HepG2 (cell line): ENCODE results near the gene CBFA2T2. TPM values are rescaled to one million over a fixed set of nuclear protein-coding genes. Genes with fewer than 3 reads are reported as not detected.

Experiments
- DR1 ChIP-seq: sonication (generic); formaldehyde crosslinking; IDR thresholded peaks from 2 replicates; pipeline ENCODE4 v1.8.0; 2021; ENCODE audit warnings: mild to moderate bottlenecking, missing genetic modification reagents, inconsistent platforms
- EHMT2 ChIP-seq: fragments of 200-600 bp; sonication (generic); IDR thresholded peaks from 2 replicates; pipeline ENCODE4 v1.7.0; 2017; ENCODE audit warnings: antibody characterized with exemption, low read depth, low read length, borderline replicate concordance
- ELF4 ChIP-seq: sonication (generic); formaldehyde crosslinking; IDR thresholded peaks from 2 replicates; pipeline ENCODE4 v1.5.0; 2020; ENCODE audit warnings: missing genetic modification reagents, mild to moderate bottlenecking, moderate library complexity, borderline replicate concordance
- ETV5 ChIP-seq: IDR thresholded peaks from 2 replicates; pipeline ENCODE4 v1.6.1; 2018; ENCODE audit warnings: missing biosample characterization, missing genetic modification reagents, inconsistent platforms, borderline replicate concordance
- FOXM1 ChIP-seq: sonication (generic); formaldehyde crosslinking; IDR thresholded peaks from 2 replicates; pipeline ENCODE4 v1.5.0; 2020; ENCODE audit warnings: missing genetic modification reagents
- HOMEZ ChIP-seq: IDR thresholded peaks from 2 replicates; pipeline ENCODE4 v1.6.1; 2016; ENCODE audit warnings: low read depth
- MNT ChIP-seq: fragments of 450-650 bp; IDR thresholded peaks from 2 replicates; pipeline ENCODE4 v1.6.1; 2016
- MZF1 ChIP-seq: sonication (generic); formaldehyde crosslinking; IDR thresholded peaks from 2 replicates; pipeline ENCODE4 v1.8.1; 2023; ENCODE audit warnings: mild to moderate bottlenecking, missing genetic modification reagents, borderline replicate concordance
- NCOA5 ChIP-seq: sonication (generic); formaldehyde crosslinking; IDR thresholded peaks from 2 replicates; pipeline ENCODE4 v1.4.0; 2020; ENCODE audit warnings: missing genetic modification reagents
- NONO ChIP-seq, 2 experiments: fragments of 450-650 bp in 1 of 2; sonication (generic) in 1 of 2; formaldehyde crosslinking in 1 of 2; IDR thresholded peaks in 1 of 2; conservative IDR thresholded peaks in 1 of 2; 2 replicates each; pipeline versions ENCODE4 v1.6.1 to v1.8.0; 2017 to 2022; ENCODE audit warnings: mild to moderate bottlenecking in 1 of 2, missing genetic modification reagents in 1 of 2, moderate library complexity in 1 of 2
- PRPF4 ChIP-seq: fragments of 200-400 bp; formaldehyde crosslinking; IDR thresholded peaks from 2 replicates; pipeline ENCODE4 v1.6.1; 2016; ENCODE audit warnings: low read length, low read depth; ENCODE audit not compliant: poor library complexity, severe bottlenecking
- SOX6 ChIP-seq, 2 experiments: fragments of 450-650 bp in 1 of 2; sonication (generic) in 1 of 2; formaldehyde crosslinking in 1 of 2; IDR thresholded peaks; 2 replicates each; pipeline versions ENCODE4 v1.4.0 to v1.6.1; 2017 to 2020; ENCODE audit warnings: antibody characterized with exemption in 1 of 2, mild to moderate bottlenecking in 1 of 2, missing genetic modification reagents in 1 of 2
- TARDBP ChIP-seq: sonication (generic); formaldehyde crosslinking; IDR thresholded peaks from 2 replicates; pipeline ENCODE4 v1.8.0; 2022; ENCODE audit warnings: mild to moderate bottlenecking, missing genetic modification reagents
- TBX3 ChIP-seq: fragments of 450-650 bp; IDR thresholded peaks from 2 replicates; pipeline ENCODE4 v1.6.1; 2017; ENCODE audit warnings: antibody characterized with exemption, mild to moderate bottlenecking, inconsistent platforms, borderline replicate concordance
- TCF12 ChIP-seq, 2 experiments: fragments of 450-650 bp in 1 of 2; sonication (generic) in 1 of 2; formaldehyde crosslinking in 1 of 2; IDR thresholded peaks; 2 replicates each; pipeline versions ENCODE4 v1.6.1 to v1.8.0; 2017 to 2022; ENCODE audit warnings: antibody characterized with exemption in 1 of 2, mild to moderate bottlenecking in 1 of 2, missing genetic modification reagents in 1 of 2, moderate library complexity in 1 of 2
- ZBTB25 ChIP-seq: IDR thresholded peaks from 2 replicates; pipeline ENCODE4 v1.6.1; 2018; ENCODE audit warnings: missing genetic modification reagents
- ZBTB8A ChIP-seq: sonication (generic); formaldehyde crosslinking; IDR thresholded peaks from 2 replicates; pipeline ENCODE4 v1.4.0; 2020; ENCODE audit warnings: mild to moderate bottlenecking, low read depth, missing genetic modification reagents, borderline replicate concordance
- ZFYVE20 ChIP-seq: sonication (generic); formaldehyde crosslinking; IDR thresholded peaks from 2 replicates; pipeline ENCODE4 v1.8.0; 2023; ENCODE audit warnings: low read depth, mild to moderate bottlenecking, moderate library complexity, missing genetic modification reagents, borderline replicate concordance
- ZNF207 ChIP-seq: fragments of 450-650 bp; IDR thresholded peaks from 2 replicates; pipeline ENCODE4 v1.6.1; 2016; ENCODE audit warnings: antibody characterized with exemption, borderline replicate concordance
- ZNF30 ChIP-seq: sonication (generic); formaldehyde crosslinking; IDR thresholded peaks from 2 replicates; pipeline ENCODE4 v1.5.0; 2020; ENCODE audit warnings: mild to moderate bottlenecking, missing genetic modification reagents
- ZNF670 ChIP-seq: sonication (generic); formaldehyde crosslinking; IDR thresholded peaks from 2 replicates; pipeline ENCODE4 v1.8.0; 2022; ENCODE audit warnings: mild to moderate bottlenecking, missing genetic modification reagents, borderline replicate concordance
- ZNF746 ChIP-seq: sonication (generic); formaldehyde crosslinking; IDR thresholded peaks from 2 replicates; pipeline ENCODE4 v1.8.0; 2022; ENCODE audit warnings: mild to moderate bottlenecking, missing genetic modification reagents
- ZNF782 ChIP-seq: sonication (generic); formaldehyde crosslinking; IDR thresholded peaks from 2 replicates; pipeline ENCODE4 v1.4.0; 2020; ENCODE audit warnings: missing genetic modification reagents, mild to moderate bottlenecking, borderline replicate concordance
- polyA plus RNA-seq, 8 experiments: library from polyadenylated mRNA; depleted of rRNA in 3 of 8; stranded (reverse) in 7 of 8; unstranded in 1 of 8; fragments of >200 nt; fragmentation: Illumina TruSeq in 4 of 8; extraction: Trizol in 4 of 8; gene quantifications; 2 replicates each; pipeline versions ENCODE4 v1.2.1 to v1.2.3, GENCODE V29; 2011 to 2016; ENCODE audit warnings: low read depth in 4 of 8, missing spikeins in 1 of 8, mixed read lengths in 1 of 8; ENCODE audit not compliant: insufficient read depth in 1 of 8
- total RNA-seq, 5 experiments: library from RNA; depleted of rRNA; stranded (reverse); fragments of >200 nt; fragmentation: Illumina TruSeq; extraction: Trizol; gene quantifications; 2 replicates each; pipeline ENCODE4 v1.2.3, GENCODE V29; 2016; ENCODE audit warnings: low read depth in 1 of 5

The CBFA2T2 gene
- total and polyA plus RNA-seq, 2 of the 13 experiments (the other 11 are each of a cell fraction or from before 2014, with no cell fraction given), result 6.3 to 21.2 TPM

GRCh38 chr20:33686100-33686983 is 196.4 kb downstream of the CBFA2T2 start, which contains the start of gene E2F1 (continued):
- TF ChIP-seq ZBTB25 (CRISPR knock-in tag) (peak; percentile 79; the same call in 1 of the 2 replicates), TCF12 (IDR thresholded peaks at IDR 0.05) (no peak), TCF12 (CRISPR knock-in tag; IDR thresholded peaks at IDR 0.05) (peak; percentile 23; the same call in 1 of the 2 replicates), ETV5 (CRISPR knock-in tag) (peak; percentile 69), ZNF30 (no peak), ZBTB8A (no peak), NONO (IDR thresholded peaks at IDR 0.05) (no peak), NONO (CRISPR knock-in tag; conservative IDR thresholded peaks at IDR 0.05) (peak; percentile 75; the same call in 1 of the 2 replicates), ZNF670 (CRISPR knock-in tag) (no peak), EHMT2 (no peak), NCOA5 (no peak), DR1 (CRISPR knock-in tag) (peak; percentile 93), HOMEZ (CRISPR knock-in tag) (no peak), TBX3 (0 out of 2 replicates have a peak, but pooled peaks have one; percentile 33), MZF1 (CRISPR knock-in tag) (peak; percentile 63; the same call in 1 of the 2 replicates), ZNF782 (0 out of 2 replicates have a peak, but pooled peaks have one; percentile 24), ELF4 (CRISPR knock-in tag) (no peak), ZNF207 (no peak), ZFYVE20 (CRISPR knock-in tag) (no peak), MNT (peak; percentile 67; the same call in 1 of the 2 replicates), TARDBP (CRISPR knock-in tag) (0 out of 2 replicates have a peak, but pooled peaks have one; percentile 8), PRPF4 (no peak), ZNF746 (CRISPR knock-in tag) (no peak; the same call in 1 of the 2 replicates), FOXM1 (CRISPR knock-in tag) (peak; percentile 86; the same call in 1 of the 2 replicates), SOX6 (IDR thresholded peaks at IDR 0.05) (no peak), SOX6 (CRISPR knock-in tag; IDR thresholded peaks at IDR 0.05) (peak; percentile 66)
